ENCODE results near the gene TBC1D1.

GRCh38 chr4:37845201-37845600 lies 45.7 kb upstream of the TBC1D1 start:
- no peak for TF ChIP-seq BACH2 (CRISPR knock-in tag; IDR thresholded peaks at IDR 0.05; ENCODE audit: borderline replicate concordance)
- TF ChIP-seq TCF4 (CRISPR knock-in tag; IDR thresholded peaks at IDR 0.05; ENCODE audit: borderline replicate concordance) = no peak
- no peak for TF ChIP-seq ZFP30 (CRISPR knock-in tag; IDR thresholded peaks at IDR 0.05)
- no peak for TF ChIP-seq SNAI2 (CRISPR knock-in tag; IDR thresholded peaks at IDR 0.05)
- TF ChIP-seq PATZ1 (CRISPR knock-in tag; IDR thresholded peaks at IDR 0.05; ENCODE audit: borderline replicate concordance) = no peak
- TF ChIP-seq ZFP3 (CRISPR knock-in tag; IDR thresholded peaks at IDR 0.05) = no peak
- TF ChIP-seq CREB5 (CRISPR knock-in tag; IDR thresholded peaks at IDR 0.05; ENCODE audit: low read depth) = no peak
- no peak for TF ChIP-seq OSR1 (CRISPR knock-in tag; IDR thresholded peaks at IDR 0.05)
- no peak for TF ChIP-seq ARNTL (CRISPR knock-in tag; IDR thresholded peaks at IDR 0.05; ENCODE audit: borderline replicate concordance, low read depth)
- no peak for TF ChIP-seq CSRNP3 (CRISPR knock-in tag; IDR thresholded peaks at IDR 0.05)
- TF ChIP-seq ZNF70 (CRISPR knock-in tag; IDR thresholded peaks at IDR 0.05) = no peak
- no peak for TF ChIP-seq ISL1 (CRISPR knock-in tag; IDR thresholded peaks at IDR 0.05)
- TF ChIP-seq ZNF8 (CRISPR knock-in tag; IDR thresholded peaks at IDR 0.05) = no peak
